Measurements from ENCODE around the gene NLGN1.

The NLGN1 gene

GRCh38 chr3:174020156-174020555 is 622.6 kb downstream of the NLGN1 start:
- no peak for DNase-seq

GRCh38 chr3:174023421-174023820 is 625.9 kb downstream of the NLGN1 start:
- peak; percentile 21 for DNase-seq

GRCh38 chr3:174028673-174029072 is 631.1 kb downstream of the NLGN1 start:
- no peak for DNase-seq

- peak; percentile 50 for DNase-seq
These were observed 637.9 kb downstream of the NLGN1 start for GRCh38 chr3:174035328-174035886.

- no peak for DNase-seq
These were observed 648.8 kb downstream of the NLGN1 start for GRCh38 chr3:174046311-174046710.

- DNase-seq = no peak
These were observed 651.9 kb downstream of the NLGN1 start for GRCh38 chr3:174049472-174049871.

GRCh38 chr3:174051191-174051590 is 653.6 kb downstream of the NLGN1 start:
- no peak for DNase-seq

GRCh38 chr3:174058804-174059203 is 661.3 kb downstream of the NLGN1 start:
- no peak for DNase-seq

- no peak for DNase-seq
These were observed 662.9 kb downstream of the NLGN1 start for GRCh38 chr3:174060431-174060830.

GRCh38 chr3:174061162-174061561 is 663.6 kb downstream of the NLGN1 start:
- no peak for DNase-seq

- no peak for DNase-seq
These were observed 664.2 kb downstream of the NLGN1 start for GRCh38 chr3:174061731-174062130.

- DNase-seq = no peak
These were observed 665.4 kb downstream of the NLGN1 start for GRCh38 chr3:174062923-174063322.

- no peak for DNase-seq
These were observed 670.5 kb downstream of the NLGN1 start for GRCh38 chr3:174068035-174068434.

- DNase-seq = no peak
These were observed 675.1 kb downstream of the NLGN1 start for GRCh38 chr3:174072675-174073074.

GRCh38 chr3:174083706-174084105 is 686.2 kb downstream of the NLGN1 start:
- no peak for DNase-seq

- DNase-seq = no peak
These were observed 692.0 kb downstream of the NLGN1 start for GRCh38 chr3:174089592-174089991.

- DNase-seq = no peak
These were observed 697.1 kb downstream of the NLGN1 start for GRCh38 chr3:174094669-174095068.

- no peak for DNase-seq
These were observed 700.1 kb downstream of the NLGN1 start for GRCh38 chr3:174097686-174098085.

- DNase-seq = no peak
These were observed 701.2 kb downstream of the NLGN1 start for GRCh38 chr3:174098746-174099145.

- no peak for DNase-seq
These were observed 702.2 kb downstream of the NLGN1 start for GRCh38 chr3:174099724-174100123.

- no peak for DNase-seq
These were observed 703.2 kb downstream of the NLGN1 start for GRCh38 chr3:174100744-174101143.

GRCh38 chr3:174101244-174101643 is 703.7 kb downstream of the NLGN1 start:
- DNase-seq = no peak

GRCh38 chr3:174102274-174102673 is 704.7 kb downstream of the NLGN1 start:
- DNase-seq = no peak

GRCh38 chr3:174102866-174103265 is 705.3 kb downstream of the NLGN1 start:
- no peak for DNase-seq

- DNase-seq = no peak
These were observed 713.2 kb downstream of the NLGN1 start for GRCh38 chr3:174110761-174111160.

- DNase-seq = no peak
These were observed 714.2 kb downstream of the NLGN1 start for GRCh38 chr3:174111776-174112175.

All from NCI-H345 (cell line).